VCaP (cell line): ENCODE results near the gene F7.
"Not testable (repeated sequence)": the region's sequence is repeated elsewhere in the genome, so short reads cannot be mapped to it uniquely, and the experiment has no call there.

ENCODE experiments used
- H3K27ac ChIP-seq: fragments of 450-650 bp; 2 replicates; pipeline ENCODE4 v1.5.1; 2017
- TF ChIP-seq, protein P1 (sequence below): fragments of 450-650 bp; conservative IDR thresholded peaks from 2 replicates; pipeline ENCODE4 v1.5.1; 2017; ENCODE audit warnings: mild to moderate bottlenecking, moderate library complexity

The F7 gene

DNA sequence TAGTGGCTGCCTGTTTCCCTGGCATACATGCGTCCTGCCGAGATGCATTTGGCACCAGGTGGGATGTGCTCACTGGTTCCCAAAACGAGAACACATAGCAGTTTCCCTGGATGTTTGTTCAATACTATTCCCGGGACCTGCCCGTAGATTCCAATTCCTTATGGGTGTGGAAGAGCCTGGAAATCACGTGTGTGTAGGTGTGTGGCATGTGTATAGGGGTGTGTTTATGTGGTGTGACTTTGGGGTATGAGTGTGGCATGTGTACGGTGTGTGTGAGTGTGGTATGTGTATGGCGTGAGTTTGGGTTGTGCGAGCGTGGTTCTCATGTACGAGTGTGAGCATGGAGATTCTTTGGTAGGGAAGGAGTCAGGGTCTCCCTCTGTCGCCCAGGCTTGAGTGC lies 2.9 kb upstream of the F7 start:
- TF ChIP-seq, protein P1, sequence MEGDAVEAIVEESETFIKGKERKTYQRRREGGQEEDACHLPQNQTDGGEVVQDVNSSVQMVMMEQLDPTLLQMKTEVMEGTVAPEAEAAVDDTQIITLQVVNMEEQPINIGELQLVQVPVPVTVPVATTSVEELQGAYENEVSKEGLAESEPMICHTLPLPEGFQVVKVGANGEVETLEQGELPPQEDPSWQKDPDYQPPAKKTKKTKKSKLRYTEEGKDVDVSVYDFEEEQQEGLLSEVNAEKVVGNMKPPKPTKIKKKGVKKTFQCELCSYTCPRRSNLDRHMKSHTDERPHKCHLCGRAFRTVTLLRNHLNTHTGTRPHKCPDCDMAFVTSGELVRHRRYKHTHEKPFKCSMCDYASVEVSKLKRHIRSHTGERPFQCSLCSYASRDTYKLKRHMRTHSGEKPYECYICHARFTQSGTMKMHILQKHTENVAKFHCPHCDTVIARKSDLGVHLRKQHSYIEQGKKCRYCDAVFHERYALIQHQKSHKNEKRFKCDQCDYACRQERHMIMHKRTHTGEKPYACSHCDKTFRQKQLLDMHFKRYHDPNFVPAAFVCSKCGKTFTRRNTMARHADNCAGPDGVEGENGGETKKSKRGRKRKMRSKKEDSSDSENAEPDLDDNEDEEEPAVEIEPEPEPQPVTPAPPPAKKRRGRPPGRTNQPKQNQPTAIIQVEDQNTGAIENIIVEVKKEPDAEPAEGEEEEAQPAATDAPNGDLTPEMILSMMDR = no peak
- H3K27ac ChIP-seq = no peak overlapping the region

DNA sequence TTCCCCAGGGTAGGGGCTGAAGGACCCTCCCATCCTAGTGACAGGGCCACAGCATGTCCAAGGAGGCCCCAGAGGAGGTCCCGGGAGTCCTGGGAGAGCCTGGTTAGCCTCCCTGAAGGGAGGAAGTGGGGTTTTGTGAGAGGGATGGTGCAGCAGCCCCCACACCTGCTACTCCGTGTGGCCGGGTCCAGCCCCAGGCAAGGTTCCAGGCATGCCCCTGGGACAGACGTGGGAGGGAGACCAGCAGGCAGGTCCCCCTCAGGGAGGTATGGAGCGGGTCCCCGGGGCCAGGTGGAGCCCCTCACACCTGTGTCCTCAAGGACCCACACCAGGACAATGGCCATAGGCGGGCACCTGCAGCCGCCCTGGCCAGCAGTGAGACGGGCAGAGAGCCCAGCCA lies 1.9 kb upstream of the F7 start:
- TF ChIP-seq, protein P1 = no peak
- no peak overlapping the region for H3K27ac ChIP-seq

DNA sequence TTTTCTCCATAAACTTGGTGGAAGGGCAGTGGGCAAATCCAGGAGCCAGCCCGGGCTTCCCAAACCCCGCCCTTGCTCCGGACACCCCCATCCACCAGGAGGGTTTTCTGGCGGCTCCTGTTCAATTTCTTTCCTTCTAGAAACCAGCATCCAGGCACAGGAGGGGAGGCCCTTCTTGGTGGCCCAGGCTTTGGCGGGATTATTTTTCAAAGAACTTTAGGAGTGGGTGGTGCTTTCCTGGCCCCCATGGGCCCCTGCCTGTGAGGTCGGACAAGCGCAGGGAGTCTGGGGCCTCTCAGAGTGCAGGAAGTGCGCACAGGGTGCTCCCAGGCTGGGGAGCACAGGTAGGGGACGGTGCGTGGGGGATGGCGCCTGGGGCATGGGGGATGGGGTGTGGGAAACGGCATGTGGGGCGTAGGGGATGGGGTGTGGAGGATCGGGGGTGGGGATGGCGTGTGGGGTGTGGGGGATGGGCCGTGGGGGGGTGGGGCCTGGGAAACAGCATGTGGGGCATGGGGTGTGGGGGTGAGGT lies 396 bp downstream of the F7 start:
- TF ChIP-seq, protein P1 = no peak
- no peak overlapping the region for H3K27ac ChIP-seq

DNA sequence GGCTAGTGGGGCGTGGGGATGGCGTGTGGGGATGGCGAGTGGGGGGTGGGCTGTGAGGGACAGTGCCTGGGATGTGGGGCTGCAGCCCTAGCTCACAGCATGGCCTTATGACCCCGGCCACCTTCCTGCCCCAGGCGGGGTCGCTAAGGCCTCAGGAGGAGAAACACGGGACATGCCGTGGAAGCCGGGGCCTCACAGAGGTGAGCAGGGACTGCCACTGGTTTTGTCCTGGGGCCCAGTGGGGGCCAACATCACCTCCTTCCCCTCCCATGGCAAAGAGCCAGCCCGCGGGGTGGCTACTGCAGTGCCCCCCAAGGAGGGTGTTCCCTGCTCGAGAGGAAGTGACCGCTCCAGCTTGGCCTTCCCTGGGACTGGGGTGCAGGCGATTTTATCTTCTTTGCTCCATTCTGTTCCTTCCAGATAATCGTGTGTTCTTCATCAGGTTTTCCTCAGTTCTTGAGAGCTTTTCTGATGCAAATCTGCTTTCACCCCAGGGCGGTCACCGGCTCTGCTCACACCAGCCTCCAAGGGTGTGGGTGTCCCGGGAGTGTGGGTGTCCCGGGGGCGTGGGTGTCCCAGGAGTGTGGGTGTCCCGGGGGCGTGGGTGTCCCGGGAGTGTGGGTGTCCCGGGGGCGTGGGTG lies 1.2 kb downstream of the F7 start:
- TF ChIP-seq, protein P1 = no peak

DNA sequence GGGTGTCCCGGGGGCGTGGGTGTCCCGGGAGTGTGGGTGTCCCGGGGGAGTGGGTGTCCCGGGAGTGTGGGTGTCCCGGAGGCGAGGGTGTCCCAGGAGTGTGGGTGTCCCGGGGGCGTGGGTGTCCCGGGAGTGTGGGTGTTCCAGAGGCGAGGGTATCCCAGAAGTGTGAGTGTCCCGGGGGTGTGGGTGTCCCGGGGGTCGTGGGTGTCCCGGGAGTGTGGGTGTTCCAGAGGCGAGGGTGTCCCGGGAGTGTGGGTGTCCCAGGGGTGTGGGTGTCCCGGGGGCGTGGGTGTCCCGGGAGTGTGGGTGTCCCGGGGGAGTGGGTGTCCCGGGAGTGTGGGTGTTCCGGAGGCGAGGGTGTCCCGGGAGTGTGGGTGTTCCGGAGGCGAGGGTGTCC lies 2.9 kb downstream of the F7 start:
- not testable (repeated sequence) for H3K27ac ChIP-seq

More for the DNA sequence above, 1.2 kb downstream of the F7 start:
- H3K27ac ChIP-seq = no peak overlapping the region

DNA sequence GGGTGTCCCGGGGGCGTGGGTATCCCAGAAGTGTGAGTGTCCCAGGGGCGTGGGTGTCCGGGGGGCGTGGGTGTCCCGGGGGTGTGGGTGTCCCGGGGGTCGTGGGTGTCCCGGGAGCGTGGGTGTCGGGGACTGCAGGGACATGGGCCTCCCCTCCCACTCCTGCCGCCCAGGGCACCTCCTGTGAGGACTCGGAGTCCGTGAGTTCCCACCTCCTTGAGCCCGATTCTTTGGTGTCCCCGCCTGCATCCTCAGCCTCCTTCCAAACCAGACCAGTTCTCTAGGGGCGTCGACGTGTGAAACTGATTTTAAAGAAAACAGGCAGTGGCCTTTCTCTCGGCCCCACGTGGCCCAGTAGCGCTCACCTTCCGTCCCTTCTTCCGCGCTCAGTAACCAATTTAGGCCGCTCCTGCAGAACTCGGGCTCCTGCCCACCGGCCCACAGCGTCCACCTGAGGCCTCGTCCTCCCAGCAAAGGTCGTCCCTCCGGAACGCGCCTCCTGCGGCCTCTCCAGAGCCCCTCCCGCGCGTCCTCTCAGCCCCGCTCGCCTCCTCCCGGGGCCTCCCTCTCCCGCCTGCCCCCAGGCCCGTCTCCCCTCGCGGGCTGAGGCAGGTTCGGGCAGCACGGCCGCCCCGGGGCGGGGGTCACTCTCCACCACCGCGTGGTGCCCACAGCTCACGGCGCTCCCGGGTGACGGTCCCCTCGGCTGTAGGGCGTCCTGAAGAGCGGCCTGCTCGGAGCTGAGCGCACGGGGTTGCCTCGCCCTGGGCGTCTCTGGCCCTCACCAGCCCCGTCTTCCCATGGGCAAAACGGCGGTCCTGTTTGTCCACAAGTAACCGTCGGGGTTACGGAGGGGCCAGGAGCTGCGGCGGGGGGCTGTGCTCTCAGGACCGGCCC lies 3.8 kb downstream of the F7 start:
- TF ChIP-seq, protein P1 = no peak
- no peak overlapping the region for H3K27ac ChIP-seq

DNA sequence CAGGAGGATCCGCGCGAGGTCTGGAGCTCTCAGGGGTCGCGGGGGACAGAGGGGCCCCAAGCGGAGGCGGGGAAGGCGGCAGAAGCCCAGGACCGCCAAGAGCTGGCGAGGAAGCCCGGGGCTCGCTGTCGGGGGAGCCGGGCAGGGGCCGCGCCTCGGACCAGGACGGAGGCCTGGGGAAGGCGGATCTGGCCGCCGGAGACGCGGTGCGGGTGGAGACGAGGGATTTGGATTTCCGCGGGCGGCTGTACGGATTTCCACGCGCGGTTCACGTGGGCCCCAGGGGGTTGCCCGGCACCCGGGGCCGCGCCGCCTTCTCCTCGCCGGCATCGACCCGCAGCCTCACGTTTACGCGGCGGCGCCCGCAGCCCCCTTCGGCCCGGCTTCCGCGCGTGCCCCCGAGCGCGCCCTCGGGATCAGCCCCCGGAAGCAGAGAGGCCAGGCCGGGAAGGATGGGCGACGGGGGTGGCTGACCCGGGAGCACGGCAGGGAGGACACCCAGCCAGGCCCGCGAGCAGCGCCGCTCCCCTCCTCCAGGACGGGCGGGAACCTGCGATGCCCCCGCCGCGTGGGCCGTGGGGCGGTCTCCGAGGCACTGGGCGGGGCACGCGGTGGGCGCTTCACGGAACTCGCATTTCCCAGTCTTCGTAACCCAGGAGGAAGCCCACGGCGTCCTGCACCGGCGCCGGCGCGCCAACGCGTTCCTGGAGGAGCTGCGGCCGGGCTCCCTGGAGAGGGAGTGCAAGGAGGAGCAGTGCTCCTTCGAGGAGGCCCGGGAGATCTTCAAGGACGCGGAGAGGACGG lies 4.7 kb downstream of the F7 start:
- no peak overlapping the region for H3K27ac ChIP-seq
- TF ChIP-seq, protein P1 = no peak
